Calu3 (cell line): ENCODE measurements around the gene SSUH2. TPM values are rescaled to one million over a fixed set of nuclear protein-coding genes. Genes with fewer than 3 reads are reported as not detected.

ENCODE experiments used
- BruUV-seq: library from RNA; stranded (reverse); fragments of 400-500 nt; replicated peaks from 2 replicates; lab custom pipeline; 2021; lab: Mats Ljungman, UMichigan
- CTCF ChIA-PET: fragments of 300-600 bp; sonication (Branson Sonifier 250); formaldehyde crosslinking; loops from one replicate; lab custom pipeline; 2022; ENCODE audit warnings: antibody characterized with exemption; lab: Charles Lee
- DNase-seq: peaks from one replicate; pipeline ENCODE4 v3.0.0; 2022
- H3K27ac Mint-ChIP-seq: one replicate; pipeline ENCODE4 v1.8.0; 2022; ENCODE audit warnings: mixed read lengths; ENCODE audit not compliant: unreplicated experiment
- H3K27me3 Mint-ChIP-seq: one replicate; pipeline ENCODE4 v1.8.0; 2022; ENCODE audit warnings: mixed read lengths; ENCODE audit not compliant: unreplicated experiment
- H3K36me3 Mint-ChIP-seq: one replicate; pipeline ENCODE4 v1.8.0; 2022; ENCODE audit warnings: mild to moderate bottlenecking, moderate library complexity, mixed read lengths; ENCODE audit not compliant: insufficient read depth, unreplicated experiment
- H3K4me1 Mint-ChIP-seq: one replicate; pipeline ENCODE4 v1.8.0; 2022; ENCODE audit warnings: mild to moderate bottlenecking, low read depth, mixed read lengths; ENCODE audit not compliant: unreplicated experiment
- H3K4me3 Mint-ChIP-seq: one replicate; pipeline ENCODE4 v1.8.0; 2022; ENCODE audit warnings: mild to moderate bottlenecking, low read depth, moderate library complexity, mixed read lengths; ENCODE audit not compliant: unreplicated experiment
- H3K9me3 Mint-ChIP-seq: one replicate; pipeline ENCODE4 v1.8.0; 2022; ENCODE audit warnings: low read depth, mixed read lengths; ENCODE audit not compliant: unreplicated experiment
- intact Hi-C: fragments of 100-400 bp; cut with micrococcal nuclease; formaldehyde crosslinking; loops from one replicate; pipeline ENCODE4 v1.10.0; 2022; ENCODE audit not compliant: unreplicated experiment
- total RNA-seq: library from RNA; stranded (reverse); gene quantifications from 2 replicates; pipeline ENCODE4 v1.2.3, GENCODE V29; 2022
- TF ChIP-seq, protein P1 (sequence below): fragments of 200-600 bp; IDR thresholded peaks from one replicate; pipeline ENCODE4 v1.8.0; 2022; ENCODE audit warnings: antibody characterized with exemption; ENCODE audit not compliant: unreplicated experiment

The SSUH2 gene
- total RNA-seq, 1 experiment from 2014 or later = not detected

GRCh38 chr3:8593021-8593827, 51.4 kb downstream of the SSUH2 start:
- DNase-seq = no peak
- Mint-ChIP-seq H3K4me3 (no peak overlapping the region), H3K36me3 (no peaks in the 10 kb centered on the region), H3K9me3 (no peaks in the 10 kb centered on the region), H3K27ac (no peak overlapping the region), H3K4me1 (no peaks in the 10 kb centered on the region), H3K27me3 (peaks cover 12% of the 10 kb centered on the region)
- CTCF ChIA-PET = interaction anchor here (0.5 kb wide), 1 partner anchor 1211 kb away, joined by 3 read pairs; no protein-coding TSS in a partner anchor
- intact Hi-C loops = no loop called here
- TF ChIP-seq, protein P1, sequence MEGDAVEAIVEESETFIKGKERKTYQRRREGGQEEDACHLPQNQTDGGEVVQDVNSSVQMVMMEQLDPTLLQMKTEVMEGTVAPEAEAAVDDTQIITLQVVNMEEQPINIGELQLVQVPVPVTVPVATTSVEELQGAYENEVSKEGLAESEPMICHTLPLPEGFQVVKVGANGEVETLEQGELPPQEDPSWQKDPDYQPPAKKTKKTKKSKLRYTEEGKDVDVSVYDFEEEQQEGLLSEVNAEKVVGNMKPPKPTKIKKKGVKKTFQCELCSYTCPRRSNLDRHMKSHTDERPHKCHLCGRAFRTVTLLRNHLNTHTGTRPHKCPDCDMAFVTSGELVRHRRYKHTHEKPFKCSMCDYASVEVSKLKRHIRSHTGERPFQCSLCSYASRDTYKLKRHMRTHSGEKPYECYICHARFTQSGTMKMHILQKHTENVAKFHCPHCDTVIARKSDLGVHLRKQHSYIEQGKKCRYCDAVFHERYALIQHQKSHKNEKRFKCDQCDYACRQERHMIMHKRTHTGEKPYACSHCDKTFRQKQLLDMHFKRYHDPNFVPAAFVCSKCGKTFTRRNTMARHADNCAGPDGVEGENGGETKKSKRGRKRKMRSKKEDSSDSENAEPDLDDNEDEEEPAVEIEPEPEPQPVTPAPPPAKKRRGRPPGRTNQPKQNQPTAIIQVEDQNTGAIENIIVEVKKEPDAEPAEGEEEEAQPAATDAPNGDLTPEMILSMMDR = no peak
- BruUV-seq = no TSS peak

GRCh38 chr3:8589880-8590556, 54.6 kb downstream of the SSUH2 start:
- Mint-ChIP-seq H3K27me3 (no peaks in the 10 kb centered on the region), H3K36me3 (no peaks in the 10 kb centered on the region), H3K9me3 (no peaks in the 10 kb centered on the region), H3K4me1 (no peaks in the 10 kb centered on the region), H3K27ac (no peak overlapping the region), H3K4me3 (no peak overlapping the region)
- CTCF ChIA-PET = no interaction called here
- intact Hi-C loops = no loop called here
- no TSS peak for BruUV-seq
- TF ChIP-seq, protein P1 = no peak
- DNase-seq = no peak

GRCh38 chr3:8584661-8585060, 59.9 kb downstream of the SSUH2 start:
- DNase-seq = no peak
- Mint-ChIP-seq H3K36me3 (no peaks in the 10 kb centered on the region), H3K4me1 (no peaks in the 10 kb centered on the region), H3K27me3 (no peaks in the 10 kb centered on the region), H3K27ac (no peak overlapping the region), H3K4me3 (no peak overlapping the region), H3K9me3 (no peaks in the 10 kb centered on the region)
- intact Hi-C loops = no loop called here
- TF ChIP-seq, protein P1 = no peak
- BruUV-seq = no TSS peak
- CTCF ChIA-PET = no interaction called here

DNA sequence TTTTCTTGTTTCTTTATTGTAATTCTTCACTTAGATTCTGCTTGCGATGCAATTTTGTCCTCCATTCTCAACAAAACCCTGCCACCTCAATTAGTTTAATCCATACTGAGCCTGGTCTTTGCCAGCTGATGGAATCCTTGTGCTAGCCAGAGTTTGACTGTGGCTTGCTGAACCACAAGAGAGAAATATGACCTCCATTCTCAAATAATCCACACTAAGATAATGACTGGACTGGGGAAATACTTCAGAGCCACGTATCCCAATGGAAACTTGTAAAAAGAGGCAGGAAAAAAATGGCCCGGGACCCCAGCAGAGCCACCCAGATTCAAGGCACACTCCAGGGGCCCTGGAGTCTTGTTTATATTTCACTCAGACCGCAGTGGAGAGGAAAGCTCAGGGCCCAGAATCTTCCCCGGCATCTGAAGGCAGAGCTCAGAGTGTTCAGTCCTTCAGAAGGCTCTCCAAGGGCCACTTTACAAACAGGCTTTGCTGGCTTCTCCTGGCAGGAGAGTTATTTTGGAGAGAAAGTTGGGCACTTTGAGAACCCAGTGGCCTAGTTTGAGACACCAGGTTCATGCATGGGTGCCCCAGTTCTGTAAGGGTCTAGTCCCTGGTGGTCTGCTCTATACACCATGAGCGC, 62.7 kb downstream of the SSUH2 start:
- H3K36me3 Mint-ChIP-seq = no peaks in the 10 kb centered on the region
- H3K27me3 Mint-ChIP-seq = no peaks in the 10 kb centered on the region
- DNase-seq = no peak
- no peak overlapping the region for H3K4me3 Mint-ChIP-seq
- TF ChIP-seq, protein P1 = no peak
- H3K27ac Mint-ChIP-seq = no peak overlapping the region
- CTCF ChIA-PET = no interaction called here
- no TSS peak for BruUV-seq
- intact Hi-C loops = no loop called here
- H3K9me3 Mint-ChIP-seq = no peaks in the 10 kb centered on the region
- no peaks in the 10 kb centered on the region for H3K4me1 Mint-ChIP-seq
